Measurements from ENCODE around the gene UPK3A. TPM values are rescaled to one million over a fixed set of nuclear protein-coding genes. Genes with fewer than 3 reads are reported as not detected.
"Not testable (repeated sequence)": the region's sequence is repeated elsewhere in the genome, so short reads cannot be mapped to it uniquely, and the experiment has no call there.

The UPK3A gene
- total and polyA plus RNA-seq, 9 donors, result 0.19 to 4.3 (median 0.43) TPM; not detected in 5

DNA sequence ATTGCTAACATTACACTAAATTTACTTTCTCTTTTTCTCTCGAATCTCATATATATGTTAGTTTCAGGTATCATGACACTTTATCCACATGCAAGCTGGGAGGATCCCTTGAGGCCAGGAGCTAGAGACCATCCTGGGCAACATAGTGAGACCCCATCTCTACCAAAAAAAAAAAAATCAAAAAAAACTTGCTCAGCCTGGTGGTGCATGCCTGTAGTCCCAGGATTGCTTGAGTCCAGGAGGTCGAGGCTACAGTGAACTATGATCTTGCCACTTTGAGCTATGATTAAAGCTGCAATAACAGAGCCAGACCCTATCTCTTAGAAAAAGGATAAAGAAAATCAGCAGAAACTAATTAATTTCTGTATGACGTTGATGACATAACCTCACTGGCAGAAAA is 3.7 kb upstream of the UPK3A start:
- no peak overlapping the region for H3K27ac ChIP-seq (ENCODE audit: low read length)
- DNase-seq, result no peak
- WGBS (ENCODE audit: insufficient coverage), result no CpG with 5 or more reads among the region's 3 CpGs
- H3K9me3 ChIP-seq (replicated peaks; ENCODE audit: control insufficient read depth, low read depth, low read length), result no peaks in the 10 kb centered on the region
- peaks cover 22% of the 10 kb centered on the region for H3K27me3 ChIP-seq (ENCODE audit: control insufficient read depth, insufficient read depth, low read length)
- no peak overlapping the region for H3K4me3 ChIP-seq (ENCODE audit: low read length)
- H3K4me1 ChIP-seq (ENCODE audit: control insufficient read depth, insufficient read depth, low read length), result peaks cover 12% of the 10 kb centered on the region
- no peaks in the 10 kb centered on the region for H3K36me3 ChIP-seq (ENCODE audit: control insufficient read depth, insufficient read depth, low read length)

DNA sequence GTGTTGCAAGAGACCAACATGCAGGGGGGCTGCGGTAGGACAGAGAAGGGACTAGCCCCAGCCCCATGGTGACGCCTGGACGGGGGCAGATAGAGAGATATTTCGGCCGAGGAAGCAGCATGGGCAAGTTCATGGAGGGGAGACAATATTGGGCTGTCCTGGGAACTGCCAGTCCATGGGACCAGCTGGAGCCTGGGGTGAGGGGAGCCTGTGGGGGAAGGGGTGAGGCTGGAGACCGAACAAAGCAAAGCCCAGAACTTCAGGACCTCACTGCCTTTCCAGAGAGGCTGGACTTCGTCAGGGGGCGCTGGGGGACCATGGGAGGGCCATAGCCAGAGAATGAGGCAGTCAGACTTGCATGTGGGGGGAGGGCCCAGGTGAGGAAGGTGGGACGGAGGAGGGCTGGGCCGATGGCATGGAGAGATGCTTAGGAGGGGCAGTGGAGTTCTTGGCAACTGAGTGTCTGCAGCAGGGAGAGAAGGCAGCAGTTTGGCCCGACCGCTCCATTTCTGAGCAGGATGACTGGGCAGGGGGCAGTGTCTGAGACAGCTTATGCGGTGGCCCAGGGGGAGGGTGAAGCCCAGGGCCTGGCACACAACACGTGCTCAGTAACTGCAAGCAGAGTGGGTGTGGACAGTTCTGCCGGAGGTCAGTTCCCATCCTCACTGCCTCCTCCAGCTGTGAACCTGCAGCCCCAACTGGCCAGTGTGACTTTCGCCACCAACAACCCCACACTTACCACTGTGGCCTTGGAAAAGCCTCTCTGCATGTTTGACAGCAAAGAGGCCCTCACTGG is 712 bp downstream of the UPK3A start:
- no peak overlapping the region for H3K27ac ChIP-seq (ENCODE audit: low read length)
- peaks cover 10% of the 10 kb centered on the region for H3K4me1 ChIP-seq (ENCODE audit: control insufficient read depth, insufficient read depth, low read length)
- WGBS (ENCODE audit: insufficient coverage), result 23% methylated on average over 16 of the region's 16 CpGs
- no peak overlapping the region for H3K4me3 ChIP-seq (ENCODE audit: low read length)
- H3K27me3 ChIP-seq (ENCODE audit: control insufficient read depth, insufficient read depth, low read length), result peaks cover 36% of the 10 kb centered on the region
- H3K9me3 ChIP-seq (replicated peaks; ENCODE audit: control insufficient read depth, low read depth, low read length), result no peaks in the 10 kb centered on the region
- no peaks in the 10 kb centered on the region for H3K36me3 ChIP-seq (ENCODE audit: control insufficient read depth, insufficient read depth, low read length)
- no peak for DNase-seq

DNA sequence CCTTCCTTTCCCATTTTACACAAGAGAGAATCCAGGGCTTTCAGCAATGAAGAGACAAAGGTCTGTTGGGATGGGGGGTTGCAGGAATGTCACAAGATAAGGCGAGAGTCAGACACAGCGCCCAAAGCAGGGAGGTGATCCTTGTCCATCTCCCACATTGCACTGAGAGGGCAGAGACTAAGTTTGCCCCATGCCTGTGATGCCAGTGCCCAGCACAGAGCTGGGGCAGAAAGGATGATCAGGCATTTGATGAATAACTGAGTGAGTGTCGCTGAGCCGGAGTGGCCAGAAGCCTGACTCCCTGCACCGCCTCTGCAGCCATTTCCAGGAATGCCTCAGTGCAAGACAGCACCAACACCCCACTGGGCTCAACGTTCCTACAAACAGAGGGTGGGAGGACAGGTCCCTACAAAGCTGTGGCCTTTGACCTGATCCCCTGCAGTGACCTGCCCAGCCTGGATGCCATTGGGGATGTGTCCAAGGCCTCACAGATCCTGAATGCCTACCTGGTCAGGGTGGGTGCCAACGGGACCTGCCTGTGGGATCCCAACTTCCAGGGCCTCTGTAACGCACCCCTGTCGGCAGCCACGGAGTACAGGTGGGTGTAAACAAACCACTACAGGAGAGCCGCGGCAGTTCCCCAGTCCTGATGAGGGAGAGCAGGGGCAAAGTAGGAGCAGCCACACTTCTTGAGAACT is 2.3 kb downstream of the UPK3A start:
- no peak overlapping the region for H3K27ac ChIP-seq (ENCODE audit: low read length)
- 68% methylated on average over 11 of the region's 12 CpGs for WGBS (ENCODE audit: insufficient coverage)
- H3K27me3 ChIP-seq (ENCODE audit: control insufficient read depth, insufficient read depth, low read length), result peaks cover 36% of the 10 kb centered on the region
- H3K4me1 ChIP-seq (ENCODE audit: control insufficient read depth, insufficient read depth, low read length), result peaks cover 16% of the 10 kb centered on the region
- DNase-seq, result no peak
- no peak overlapping the region for H3K4me3 ChIP-seq (ENCODE audit: low read length)
- H3K9me3 ChIP-seq (replicated peaks; ENCODE audit: control insufficient read depth, low read depth, low read length), result no peaks in the 10 kb centered on the region
- no peaks in the 10 kb centered on the region for H3K36me3 ChIP-seq (ENCODE audit: control insufficient read depth, insufficient read depth, low read length)

DNA sequence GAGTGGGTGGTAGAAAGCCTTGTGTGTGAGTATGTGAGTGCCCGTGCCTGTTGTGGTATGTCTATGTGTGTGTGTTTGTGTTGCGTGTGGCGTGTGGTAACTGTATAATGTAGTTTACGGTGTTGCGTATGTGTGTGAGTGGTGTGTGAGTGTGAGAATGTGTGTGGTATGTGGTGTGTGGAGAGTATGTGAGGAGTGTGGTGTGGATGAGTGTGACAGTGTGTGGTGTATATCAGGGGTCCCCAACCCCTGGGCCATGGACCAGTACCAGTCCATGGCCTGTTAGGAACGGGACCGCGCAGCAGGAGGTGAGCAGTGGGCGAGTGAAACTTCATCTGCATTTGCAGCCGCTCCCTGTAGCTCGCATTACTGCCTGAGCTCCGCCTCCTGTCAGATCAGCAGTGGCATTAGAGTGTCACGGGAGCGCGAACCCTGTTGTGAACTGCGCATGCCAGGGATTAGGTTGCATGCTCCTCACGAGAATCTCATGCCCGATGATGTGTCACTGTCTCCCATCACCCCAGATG is 5.7 kb downstream of the UPK3A start:
- H3K27ac ChIP-seq (ENCODE audit: low read length), result no peak overlapping the region
- 36% methylated on average over 15 of the region's 18 CpGs for WGBS (ENCODE audit: insufficient coverage)
- H3K36me3 ChIP-seq (ENCODE audit: control insufficient read depth, insufficient read depth, low read length), result no peaks in the 10 kb centered on the region
- H3K4me1 ChIP-seq (ENCODE audit: control insufficient read depth, insufficient read depth, low read length), result peaks cover 10% of the 10 kb centered on the region
- H3K27me3 ChIP-seq (ENCODE audit: control insufficient read depth, insufficient read depth, low read length), result peaks cover 28% of the 10 kb centered on the region
- no peak overlapping the region for H3K4me3 ChIP-seq (ENCODE audit: low read length)
- no peaks in the 10 kb centered on the region for H3K9me3 ChIP-seq (replicated peaks; ENCODE audit: control insufficient read depth, low read depth, low read length)
- no peak for DNase-seq

DNA sequence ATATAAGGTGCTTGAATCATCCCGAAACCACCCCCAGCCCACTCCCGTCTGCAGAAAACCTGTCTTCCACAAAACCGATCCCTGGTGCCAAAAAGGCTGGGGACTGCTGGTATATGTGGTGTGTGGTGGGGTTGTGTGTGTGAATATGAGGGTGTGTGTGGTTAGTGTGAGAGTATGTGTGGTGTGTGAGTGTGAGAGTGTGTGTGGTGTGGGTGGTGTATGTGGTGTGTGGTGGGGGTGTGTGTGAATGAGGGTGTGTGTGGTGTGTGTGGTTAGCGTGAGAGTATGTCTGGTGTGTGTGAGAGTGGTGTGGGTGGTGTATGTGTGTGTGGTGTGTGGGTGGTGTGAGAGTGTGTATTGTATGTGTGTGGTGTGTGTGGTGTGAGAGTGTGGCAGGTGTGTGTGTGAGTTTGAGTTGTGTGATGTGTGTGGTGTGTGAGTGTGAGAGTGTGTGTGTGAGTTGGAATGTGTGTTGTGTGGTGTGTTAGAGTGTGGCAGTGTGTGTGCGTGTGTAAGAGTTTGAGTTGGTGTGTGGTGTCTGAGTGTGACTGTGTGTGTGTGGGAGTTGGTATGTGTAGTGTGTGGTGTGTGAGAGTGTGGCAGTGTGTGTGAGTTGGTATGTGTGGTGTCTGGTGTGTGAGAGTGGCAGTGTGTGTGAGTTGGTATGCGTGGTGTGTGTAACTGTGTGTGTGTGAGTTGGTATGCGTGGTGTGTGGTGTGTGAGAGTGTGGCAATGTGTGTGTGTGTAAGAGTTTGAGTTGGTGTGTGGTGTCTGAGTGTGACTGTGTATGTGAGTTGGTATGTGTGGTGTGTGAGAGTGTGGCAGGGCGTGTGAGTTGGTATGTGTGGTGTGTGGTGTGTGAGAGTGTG is 6.5 kb downstream of the UPK3A start:
- no peaks in the 10 kb centered on the region for H3K36me3 ChIP-seq (ENCODE audit: control insufficient read depth, insufficient read depth, low read length)
- H3K27me3 ChIP-seq (ENCODE audit: control insufficient read depth, insufficient read depth, low read length), result peaks cover 20% of the 10 kb centered on the region
- peaks cover 10% of the 10 kb centered on the region for H3K4me1 ChIP-seq (ENCODE audit: control insufficient read depth, insufficient read depth, low read length)
- 88% methylated on average over 6 of the region's 8 CpGs for WGBS (ENCODE audit: insufficient coverage)
- no peaks in the 10 kb centered on the region for H3K9me3 ChIP-seq (replicated peaks; ENCODE audit: control insufficient read depth, low read depth, low read length)
- H3K27ac ChIP-seq (ENCODE audit: low read length), result no peak overlapping the region
- no peak overlapping the region for H3K4me3 ChIP-seq (ENCODE audit: low read length)
- DNase-seq, result no peak

DNA sequence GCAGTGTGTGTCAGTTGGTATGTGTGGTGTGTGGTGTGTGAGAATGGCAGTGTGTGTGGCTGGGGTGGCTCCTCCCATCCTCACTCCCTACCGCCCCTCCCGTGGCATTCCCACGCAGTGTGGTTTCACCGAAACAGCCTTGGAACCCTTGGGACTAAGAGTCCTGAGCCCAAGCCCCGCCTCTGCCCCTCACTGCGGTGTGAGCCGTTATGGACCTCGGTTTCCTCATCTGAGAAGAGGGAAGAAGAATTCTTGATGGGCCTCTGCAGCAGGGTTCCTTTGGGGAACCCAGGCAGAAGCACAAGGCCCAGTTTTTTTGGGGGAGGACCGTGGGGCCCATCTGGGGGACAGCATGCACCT is 7.2 kb downstream of the UPK3A start:
- H3K27ac ChIP-seq (ENCODE audit: low read length), result no peak overlapping the region
- H3K36me3 ChIP-seq (ENCODE audit: control insufficient read depth, insufficient read depth, low read length), result no peaks in the 10 kb centered on the region
- H3K4me3 ChIP-seq (ENCODE audit: low read length), result no peak overlapping the region
- DNase-seq, result no peak
- no peaks in the 10 kb centered on the region for H3K9me3 ChIP-seq (replicated peaks; ENCODE audit: control insufficient read depth, low read depth, low read length)
- 60% methylated on average over 3 of the region's 9 CpGs for WGBS (ENCODE audit: insufficient coverage)
- H3K4me1 ChIP-seq (ENCODE audit: control insufficient read depth, insufficient read depth, low read length), result peaks cover 10% of the 10 kb centered on the region
- peaks cover 18% of the 10 kb centered on the region for H3K27me3 ChIP-seq (ENCODE audit: control insufficient read depth, insufficient read depth, low read length)

DNA sequence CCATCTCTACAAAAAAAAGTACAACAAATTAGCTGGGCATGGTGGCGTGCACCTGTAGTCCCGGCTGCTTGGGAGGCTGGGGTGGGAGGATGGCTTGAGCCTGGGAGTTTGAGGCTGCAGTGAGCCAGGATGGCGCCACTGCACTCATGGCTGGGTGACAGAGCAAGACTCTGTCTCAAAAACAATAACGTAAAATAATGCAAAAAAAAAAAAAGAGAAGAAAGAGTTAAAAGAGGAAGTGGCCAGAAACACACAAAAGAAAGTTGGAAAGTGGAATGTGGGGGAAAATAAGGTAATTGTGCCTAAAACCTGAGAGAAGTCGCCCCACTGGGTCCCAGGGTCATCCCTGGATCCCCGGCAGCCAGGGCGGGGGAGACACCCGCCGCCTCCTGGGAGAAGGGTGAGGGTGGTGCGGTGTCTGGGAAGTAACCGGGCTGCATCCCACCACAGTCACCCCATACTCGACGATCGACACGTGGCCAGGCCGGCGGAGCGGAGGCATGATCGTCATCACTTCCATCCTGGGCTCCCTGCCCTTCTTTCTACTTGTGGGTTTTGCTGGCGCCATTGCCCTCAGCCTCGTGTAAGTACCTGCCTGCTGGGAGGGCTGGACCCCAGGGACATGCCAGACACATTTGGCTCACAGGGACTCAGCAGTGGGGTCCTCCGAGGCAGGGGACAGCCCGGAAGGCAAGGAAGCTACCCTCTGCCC is 8.1 kb downstream of the UPK3A start:
- DNase-seq, result no peak
- Histone ChIP-seq H3K27me3 (ENCODE audit: control insufficient read depth, insufficient read depth, low read length) (peaks cover 15% of the 10 kb centered on the region), H3K27ac (ENCODE audit: low read length) (no peak overlapping the region), H3K36me3 (ENCODE audit: control insufficient read depth, insufficient read depth, low read length) (no peaks in the 10 kb centered on the region), H3K4me3 (ENCODE audit: low read length) (no peak overlapping the region), H3K9me3 (replicated peaks; ENCODE audit: control insufficient read depth, low read depth, low read length) (no peaks in the 10 kb centered on the region), H3K4me1 (ENCODE audit: control insufficient read depth, insufficient read depth, low read length) (peaks cover 10% of the 10 kb centered on the region)
- 18% methylated on average over 13 of the region's 23 CpGs for WGBS (ENCODE audit: insufficient coverage)

DNA sequence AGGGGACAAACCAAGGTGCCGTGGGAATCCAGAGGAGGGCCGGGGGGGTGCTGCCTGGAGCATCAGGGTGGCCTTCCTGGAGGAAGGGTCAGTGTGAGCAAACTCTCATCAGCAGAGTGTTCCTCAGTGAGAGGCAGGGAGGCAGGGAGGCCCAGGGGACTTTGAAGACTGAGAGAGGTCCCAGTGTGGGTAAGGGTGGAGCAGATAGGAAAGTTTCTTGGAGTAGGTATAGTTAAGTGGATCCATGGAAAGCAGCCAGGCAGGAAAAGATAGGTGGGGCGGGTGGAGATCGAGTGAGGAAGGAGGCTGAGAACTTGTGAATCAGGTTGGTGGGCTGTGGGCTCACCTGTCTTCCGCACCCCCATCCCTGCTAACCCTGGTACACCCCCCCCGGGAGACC is 9.3 kb downstream of the UPK3A start:
- Histone ChIP-seq H3K9me3 (replicated peaks; ENCODE audit: control insufficient read depth, low read depth, low read length) (no peaks in the 10 kb centered on the region), H3K4me3 (ENCODE audit: low read length) (no peak overlapping the region), H3K4me1 (ENCODE audit: control insufficient read depth, insufficient read depth, low read length) (peaks cover 10% of the 10 kb centered on the region), H3K27ac (ENCODE audit: low read length) (no peak overlapping the region), H3K36me3 (ENCODE audit: control insufficient read depth, insufficient read depth, low read length) (no peaks in the 10 kb centered on the region), H3K27me3 (ENCODE audit: control insufficient read depth, insufficient read depth, low read length) (peaks cover 15% of the 10 kb centered on the region)
- WGBS (ENCODE audit: insufficient coverage), result 92% methylated on average over 4 of the region's 6 CpGs
- no peak for DNase-seq

DNA sequence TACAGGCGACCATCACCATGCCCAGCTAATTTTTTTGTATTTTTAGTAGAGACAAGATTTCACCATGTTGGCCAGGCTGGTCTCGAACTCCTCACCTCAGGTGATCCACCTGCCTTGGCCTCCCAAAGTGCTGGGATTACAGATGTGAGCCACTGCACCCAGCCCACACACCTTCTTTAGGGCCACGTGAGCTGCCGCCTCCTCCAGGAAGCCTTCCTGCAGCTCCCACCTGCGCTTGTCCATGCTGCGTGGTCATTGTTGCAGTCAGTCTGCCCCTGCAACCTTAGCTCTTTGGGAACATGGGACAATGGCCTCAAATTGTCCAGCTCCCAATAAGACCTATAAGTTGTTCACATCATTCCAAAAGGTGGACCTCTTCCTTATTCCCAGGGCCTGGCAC is 10.3 kb downstream of the UPK3A start:
- 94% methylated on average over 5 of the region's 6 CpGs for WGBS (ENCODE audit: insufficient coverage)
- not testable (repeated sequence) for H3K27ac ChIP-seq (ENCODE audit: low read length); H3K4me3 ChIP-seq (ENCODE audit: low read length); H3K9me3 ChIP-seq (replicated peaks; ENCODE audit: control insufficient read depth, low read depth, low read length); H3K36me3 ChIP-seq (ENCODE audit: control insufficient read depth, insufficient read depth, low read length); H3K4me1 ChIP-seq (ENCODE audit: control insufficient read depth, insufficient read depth, low read length); DNase-seq
- H3K27me3 ChIP-seq (ENCODE audit: control insufficient read depth, insufficient read depth, low read length), result peaks cover 12% of the 10 kb centered on the region
